ENCODE measurements around the gene MVK. TPM values are rescaled to one million over a fixed set of nuclear protein-coding genes. Genes with fewer than 3 reads are reported as not detected.

Gene MVK
- polyA plus RNA-seq, 1 donor (not counting 4 experiments of a cell fraction or from before 2014, with no cell fraction given): 26.7 TPM

GRCh38 chr12:109540526-109541412 lies 32.8 kb upstream of the MVK start:
- H3K36me3 ChIP-seq (ENCODE audit: control insufficient read depth in 2 of 2, extremely low read depth in 1 of 2, insufficient read depth in 2 of 2, low read length in 2 of 2): no peaks in the 10 kb centered on the region
- H2AFZ ChIP-seq (ENCODE audit: control insufficient read depth, low read length): no peak overlapping the region
- no peak overlapping the region for H3K27ac ChIP-seq (ENCODE audit: control insufficient read depth, insufficient read depth, low read length)
- no peaks in the 10 kb centered on the region for H3K79me2 ChIP-seq (ENCODE audit: control insufficient read depth, insufficient read depth, low read length)
- H3K9ac ChIP-seq (ENCODE audit: control insufficient read depth, extremely low read depth, insufficient read depth, low read length): no peak overlapping the region
- H3K4me3 ChIP-seq (ENCODE audit: control insufficient read depth in 2 of 3, extremely low read depth in 1 of 3, insufficient read depth in 2 of 3, low read depth in 1 of 3, low read length in 3 of 3): no peak overlapping the region
- no peaks in the 10 kb centered on the region for H3K9me1 ChIP-seq (ENCODE audit: control insufficient read depth, extremely low read depth, insufficient read depth, low read length)
- H3K9me3 ChIP-seq (ENCODE audit: control insufficient read depth, low read depth, low read length): no peaks in the 10 kb centered on the region
- no peak for DNase-seq (ENCODE audit: low read depth, low spot score)
- no peak overlapping the region for H3K4me2 ChIP-seq (ENCODE audit: control insufficient read depth, extremely low read depth, insufficient read depth, low read depth, low read length)
- dilution Hi-C loops (cut with MboI; ENCODE audit: extremely low pct_ligation_motif_present, low sequenced_read_pairs): loop anchor here (25.0 kb wide), 1 partner anchor 247 kb away; no protein-coding TSS in a partner anchor
- TF ChIP-seq CTCF (optimal IDR thresholded peaks at IDR 0.05 in 1 of 3, IDR thresholded peaks at IDR 0.05 in 1 of 3, conservative IDR thresholded peaks at IDR 0.05 in 1 of 3; ENCODE audit: extremely low read depth in 1 of 3, insufficient read depth in 2 of 3, low read length in 3 of 3): no peak
- TF ChIP-seq EZH2 (IDR thresholded peaks at IDR 0.05; ENCODE audit: low read length): no peak
- H3K27me3 ChIP-seq (ENCODE audit: control insufficient read depth, extremely low read depth, insufficient read depth, low read length): no peaks in the 10 kb centered on the region
- H4K20me1 ChIP-seq (ENCODE audit: control insufficient read depth, extremely low read depth, insufficient read depth, low read length): no peaks in the 10 kb centered on the region
- FAIRE-seq: no peak
- H3K4me1 ChIP-seq (ENCODE audit: control insufficient read depth, extremely low read depth, insufficient read depth, low read length): peaks cover 18% of the 10 kb centered on the region

- H3K9ac ChIP-seq (ENCODE audit: control insufficient read depth, extremely low read depth, insufficient read depth, low read length): no peak overlapping the region
- H3K4me2 ChIP-seq (ENCODE audit: control insufficient read depth, extremely low read depth, insufficient read depth, low read depth, low read length): peak overlapping the region; percentile 22
- H3K4me3 ChIP-seq (ENCODE audit: control insufficient read depth in 2 of 3, extremely low read depth in 1 of 3, insufficient read depth in 2 of 3, low read depth in 1 of 3, low read length in 3 of 3): no peak overlapping the region
- no peaks in the 10 kb centered on the region for H3K9me3 ChIP-seq (ENCODE audit: control insufficient read depth, low read depth, low read length)
- no peak overlapping the region for H2AFZ ChIP-seq (ENCODE audit: control insufficient read depth, low read length)
- H3K27me3 ChIP-seq (ENCODE audit: control insufficient read depth, extremely low read depth, insufficient read depth, low read length): no peaks in the 10 kb centered on the region
- DNase-seq (ENCODE audit: low read depth, low spot score): no peak
- no peak for TF ChIP-seq EZH2 (IDR thresholded peaks at IDR 0.05; ENCODE audit: low read length)
- TF ChIP-seq CTCF (optimal IDR thresholded peaks at IDR 0.05 in 1 of 3, IDR thresholded peaks at IDR 0.05 in 1 of 3, conservative IDR thresholded peaks at IDR 0.05 in 1 of 3; ENCODE audit: extremely low read depth in 1 of 3, insufficient read depth in 2 of 3, low read length in 3 of 3): no peak
- no peaks in the 10 kb centered on the region for H3K9me1 ChIP-seq (ENCODE audit: control insufficient read depth, extremely low read depth, insufficient read depth, low read length)
- no peak for FAIRE-seq
- H3K4me1 ChIP-seq (ENCODE audit: control insufficient read depth, extremely low read depth, insufficient read depth, low read length): peaks cover 23% of the 10 kb centered on the region
- H4K20me1 ChIP-seq (ENCODE audit: control insufficient read depth, extremely low read depth, insufficient read depth, low read length): no peaks in the 10 kb centered on the region
- H3K79me2 ChIP-seq (ENCODE audit: control insufficient read depth, insufficient read depth, low read length): no peaks in the 10 kb centered on the region
- H3K36me3 ChIP-seq (ENCODE audit: control insufficient read depth in 2 of 2, extremely low read depth in 1 of 2, insufficient read depth in 2 of 2, low read length in 2 of 2): no peaks in the 10 kb centered on the region
- dilution Hi-C loops (cut with MboI; ENCODE audit: extremely low pct_ligation_motif_present, low sequenced_read_pairs): loop anchor here (25.0 kb wide), 1 partner anchor 246 kb away; no protein-coding TSS in a partner anchor
- H3K27ac ChIP-seq (ENCODE audit: control insufficient read depth, insufficient read depth, low read length): no peak overlapping the region
These were observed 32.2 kb upstream of the MVK start for GRCh38 chr12:109541413-109541726.
